RPMI7951 (cell line): Measurements from ENCODE around the gene F7. TPM values are rescaled to one million over a fixed set of nuclear protein-coding genes. Genes with fewer than 3 reads are reported as not detected.

ENCODE experiments used
- DNase-seq: peaks from one replicate; pipeline ENCODE4 v3.0.0-alpha.2; 2012; ENCODE audit warnings: low read depth
- total RNA-seq: library from RNA; depleted of rRNA; stranded (reverse); fragments of >200 nt; shearing (Covaris generic); gene quantifications from 2 replicates; pipeline ENCODE4 v1.2.3, GENCODE V29; 2014

The F7 gene
- total RNA-seq, 1 experiment from 2014 or later = not detected

DNA sequence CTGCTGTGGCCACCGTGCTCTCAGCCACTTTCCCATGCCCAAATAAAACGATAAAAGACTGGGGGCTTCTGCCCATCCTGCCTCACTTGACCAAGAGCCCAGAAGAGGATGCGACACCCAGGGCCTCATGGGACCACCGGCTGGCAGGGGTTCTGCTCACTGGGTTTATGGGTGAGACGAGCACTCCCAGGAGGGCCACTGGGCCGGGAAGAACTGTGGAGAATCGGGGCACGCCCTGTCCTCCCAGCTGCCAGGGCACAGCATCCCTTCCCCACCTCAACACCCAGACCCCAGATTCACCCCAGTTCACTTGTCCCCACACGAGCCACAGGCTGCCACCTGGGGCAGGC is 12.3 kb downstream of the F7 start:
- DNase-seq = no peak

DNA sequence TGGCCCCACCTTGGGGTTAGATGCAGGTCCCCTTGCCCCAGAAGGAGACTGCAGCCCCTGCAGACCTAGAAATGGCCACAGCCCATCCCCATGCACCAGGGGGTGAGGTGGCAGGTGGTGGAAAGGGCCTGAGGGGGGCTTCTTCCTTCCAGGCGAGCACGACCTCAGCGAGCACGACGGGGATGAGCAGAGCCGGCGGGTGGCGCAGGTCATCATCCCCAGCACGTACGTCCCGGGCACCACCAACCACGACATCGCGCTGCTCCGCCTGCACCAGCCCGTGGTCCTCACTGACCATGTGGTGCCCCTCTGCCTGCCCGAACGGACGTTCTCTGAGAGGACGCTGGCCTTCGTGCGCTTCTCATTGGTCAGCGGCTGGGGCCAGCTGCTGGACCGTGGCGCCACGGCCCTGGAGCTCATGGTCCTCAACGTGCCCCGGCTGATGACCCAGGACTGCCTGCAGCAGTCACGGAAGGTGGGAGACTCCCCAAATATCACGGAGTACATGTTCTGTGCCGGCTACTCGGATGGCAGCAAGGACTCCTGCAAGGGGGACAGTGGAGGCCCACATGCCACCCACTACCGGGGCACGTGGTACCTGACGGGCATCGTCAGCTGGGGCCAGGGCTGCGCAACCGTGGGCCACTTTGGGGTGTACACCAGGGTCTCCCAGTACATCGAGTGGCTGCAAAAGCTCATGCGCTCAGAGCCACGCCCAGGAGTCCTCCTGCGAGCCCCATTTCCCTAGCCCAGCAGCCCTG is 12.8 kb downstream of the F7 start:
- DNase-seq = no peak

DNA sequence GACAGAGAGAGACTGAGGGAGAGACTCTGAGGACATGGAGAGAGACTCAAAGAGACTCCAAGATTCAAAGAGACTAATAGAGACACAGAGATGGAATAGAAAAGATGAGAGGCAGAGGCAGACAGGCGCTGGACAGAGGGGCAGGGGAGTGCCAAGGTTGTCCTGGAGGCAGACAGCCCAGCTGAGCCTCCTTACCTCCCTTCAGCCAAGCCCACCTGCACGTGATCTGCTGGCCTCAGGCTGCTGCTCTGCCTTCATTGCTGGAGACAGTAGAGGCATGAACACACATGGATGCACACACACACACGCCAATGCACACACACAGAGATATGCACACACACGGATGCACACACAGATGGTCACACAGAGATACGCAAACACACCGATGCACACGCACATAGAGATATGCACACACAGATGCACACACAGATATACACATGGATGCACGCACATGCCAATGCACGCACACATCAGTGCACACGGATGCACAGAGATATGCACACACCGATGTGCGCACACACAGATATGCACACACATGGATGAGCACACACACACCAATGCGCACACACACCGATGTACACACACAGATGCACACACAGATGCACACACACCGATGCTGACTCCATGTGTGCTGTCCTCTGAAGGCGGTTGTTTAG is 13.7 kb downstream of the F7 start:
- no peak for DNase-seq

DNA sequence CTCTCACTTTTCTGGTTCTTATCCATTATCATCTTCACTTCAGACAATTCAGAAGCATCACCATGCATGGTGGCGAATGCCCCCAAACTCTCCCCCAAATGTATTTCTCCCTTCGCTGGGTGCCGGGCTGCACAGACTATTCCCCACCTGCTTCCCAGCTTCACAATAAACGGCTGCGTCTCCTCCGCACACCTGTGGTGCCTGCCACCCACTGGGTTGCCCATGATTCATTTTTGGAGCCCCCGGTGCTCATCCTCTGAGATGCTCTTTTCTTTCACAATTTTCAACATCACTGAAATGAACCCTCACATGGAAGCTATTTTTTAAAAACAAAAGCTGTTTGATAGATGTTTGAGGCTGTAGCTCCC is 14.2 kb downstream of the F7 start:
- DNase-seq = no peak

DNA sequence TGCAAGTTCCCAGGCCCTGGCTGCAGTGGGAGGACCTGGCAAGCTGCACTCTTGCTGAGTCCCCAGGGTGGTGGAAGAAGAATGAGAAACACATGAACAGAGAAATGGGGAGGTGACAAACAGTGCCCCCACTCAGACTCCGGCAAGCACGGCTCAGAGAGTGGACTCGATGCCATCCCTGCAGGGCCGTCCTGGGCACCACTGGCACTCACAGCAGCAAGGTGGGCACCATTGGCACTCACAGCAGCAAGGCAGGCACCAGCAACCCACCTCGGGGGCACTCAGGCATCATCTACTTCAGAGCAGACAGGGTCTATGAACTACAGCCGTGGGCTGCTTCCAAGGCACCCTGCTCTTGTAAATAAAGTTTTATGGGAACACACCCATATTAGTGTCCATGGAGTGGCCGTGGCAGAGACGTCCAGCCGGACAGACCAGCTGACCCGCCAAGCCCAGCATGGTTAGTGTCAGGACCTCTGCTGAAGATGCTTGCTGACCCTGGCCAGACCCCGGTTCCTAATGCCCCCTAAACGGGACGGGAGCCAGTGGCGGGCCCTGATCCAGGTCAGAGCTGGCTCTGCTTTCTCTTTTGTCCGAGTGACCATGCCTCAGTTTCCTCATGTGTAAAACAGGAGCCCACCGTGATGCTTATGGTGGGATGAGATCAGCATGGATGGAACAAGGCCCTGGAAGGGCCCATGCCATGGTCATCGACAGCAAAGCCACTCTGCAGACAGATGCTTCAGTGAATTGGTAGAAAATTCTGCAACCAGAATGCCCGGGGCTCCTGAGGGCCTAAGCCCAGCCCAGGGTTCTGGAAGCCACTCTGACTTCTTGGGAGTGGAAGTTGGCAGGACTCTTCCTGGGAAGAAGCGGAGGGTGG is 14.9 kb downstream of the F7 start:
- DNase-seq = no peak

DNA sequence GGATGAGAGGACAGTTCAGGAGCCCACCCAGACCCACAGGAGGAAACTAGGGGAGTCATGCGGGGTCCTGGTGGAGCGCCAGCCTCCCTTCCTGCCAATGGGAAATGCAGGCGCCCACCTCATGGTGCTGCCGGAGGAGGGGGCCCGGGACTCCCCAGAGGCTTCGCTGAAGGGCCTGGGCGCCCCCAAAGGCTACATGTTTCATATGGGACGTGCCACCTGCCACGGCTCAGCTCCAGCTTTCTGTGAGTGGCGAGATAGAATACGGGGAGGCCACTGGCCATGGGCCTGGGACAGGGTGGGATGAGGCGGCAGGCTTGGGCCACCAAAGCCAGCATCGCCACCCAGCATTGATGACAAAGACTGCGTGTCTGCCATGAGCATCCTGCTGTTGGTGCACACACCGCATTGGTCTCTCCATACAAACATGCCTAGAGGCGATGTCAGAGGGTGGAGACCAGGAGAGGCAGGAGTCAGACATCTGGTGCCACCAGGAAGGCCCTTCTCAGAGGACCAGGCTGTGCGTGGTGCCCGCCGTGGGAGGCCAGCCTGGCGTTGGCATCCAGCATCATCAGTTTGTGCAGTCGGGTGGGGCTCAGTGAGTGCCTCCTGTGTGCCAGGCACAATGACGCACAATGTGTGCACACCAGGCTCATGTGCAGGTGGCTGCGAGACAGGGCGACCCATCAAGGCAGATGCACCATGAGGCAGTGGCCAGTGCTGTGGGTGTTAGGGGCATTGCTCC is 15.8 kb downstream of the F7 start:
- no peak for DNase-seq

DNA sequence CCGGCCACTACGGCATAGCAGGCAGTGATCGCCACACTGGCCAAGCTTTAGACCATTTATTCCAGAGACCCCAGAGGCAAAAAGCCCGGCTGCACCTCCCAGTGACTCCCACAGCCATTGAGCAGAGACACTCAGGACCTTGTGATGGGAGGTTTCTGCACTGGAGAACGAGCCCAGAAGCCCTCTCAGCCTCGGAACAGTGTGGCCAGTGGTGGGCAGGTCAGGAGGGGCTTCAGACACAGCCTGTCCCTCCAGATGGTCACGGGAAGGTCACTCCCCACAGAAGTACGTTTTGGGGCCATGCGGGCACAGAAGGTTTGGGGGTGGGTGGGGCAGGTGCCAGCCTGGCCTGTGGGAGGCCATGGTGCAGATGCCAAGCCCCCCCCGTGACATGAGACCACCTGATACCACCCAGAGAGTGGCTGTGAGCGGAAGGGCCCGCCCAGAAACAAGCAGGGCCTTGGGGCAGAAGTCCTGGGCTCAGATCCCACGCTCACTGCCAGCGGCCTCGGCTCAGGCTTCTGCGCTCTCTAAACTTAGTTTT is 16.4 kb downstream of the F7 start:
- DNase-seq = no peak

DNA sequence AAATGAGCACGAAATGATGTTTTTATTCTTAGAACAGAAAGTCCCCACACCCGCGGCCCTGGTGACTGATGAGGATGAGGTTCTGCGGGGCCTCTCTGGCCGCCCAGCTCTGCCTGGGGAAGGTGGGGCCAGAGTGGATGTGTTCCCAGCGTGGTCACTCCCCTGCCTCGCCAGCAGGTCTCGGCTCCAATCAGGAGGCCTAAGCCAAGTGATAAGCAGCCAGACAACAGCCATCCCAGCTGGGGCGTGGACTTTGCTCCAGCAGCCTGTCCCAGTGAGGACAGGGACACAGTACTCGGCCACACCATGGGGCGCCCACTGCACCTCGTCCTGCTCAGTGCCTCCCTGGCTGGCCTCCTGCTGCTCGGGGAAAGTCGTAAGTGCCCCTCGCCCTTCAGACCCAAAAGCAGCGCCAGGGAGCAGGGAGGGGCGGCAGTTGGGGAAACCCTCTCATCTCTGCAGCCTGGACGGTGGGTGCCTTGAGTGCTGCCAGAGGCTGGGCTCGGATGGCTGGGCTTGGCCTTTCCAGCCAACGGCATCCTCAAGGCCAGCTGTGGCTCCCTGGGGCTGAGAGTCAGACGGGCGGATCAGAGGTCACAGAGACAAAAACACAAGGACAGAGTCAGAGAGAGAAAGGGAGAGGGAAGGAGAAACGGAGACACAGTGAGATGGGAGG is 17.1 kb downstream of the F7 start, which contains the start of gene F10:
TSS of gene F10 (plus strand) at position 250 of the 676 bp plus-strand sequence. CDS start at position 307, 57 bp downstream.
- no peak for DNase-seq

DNA sequence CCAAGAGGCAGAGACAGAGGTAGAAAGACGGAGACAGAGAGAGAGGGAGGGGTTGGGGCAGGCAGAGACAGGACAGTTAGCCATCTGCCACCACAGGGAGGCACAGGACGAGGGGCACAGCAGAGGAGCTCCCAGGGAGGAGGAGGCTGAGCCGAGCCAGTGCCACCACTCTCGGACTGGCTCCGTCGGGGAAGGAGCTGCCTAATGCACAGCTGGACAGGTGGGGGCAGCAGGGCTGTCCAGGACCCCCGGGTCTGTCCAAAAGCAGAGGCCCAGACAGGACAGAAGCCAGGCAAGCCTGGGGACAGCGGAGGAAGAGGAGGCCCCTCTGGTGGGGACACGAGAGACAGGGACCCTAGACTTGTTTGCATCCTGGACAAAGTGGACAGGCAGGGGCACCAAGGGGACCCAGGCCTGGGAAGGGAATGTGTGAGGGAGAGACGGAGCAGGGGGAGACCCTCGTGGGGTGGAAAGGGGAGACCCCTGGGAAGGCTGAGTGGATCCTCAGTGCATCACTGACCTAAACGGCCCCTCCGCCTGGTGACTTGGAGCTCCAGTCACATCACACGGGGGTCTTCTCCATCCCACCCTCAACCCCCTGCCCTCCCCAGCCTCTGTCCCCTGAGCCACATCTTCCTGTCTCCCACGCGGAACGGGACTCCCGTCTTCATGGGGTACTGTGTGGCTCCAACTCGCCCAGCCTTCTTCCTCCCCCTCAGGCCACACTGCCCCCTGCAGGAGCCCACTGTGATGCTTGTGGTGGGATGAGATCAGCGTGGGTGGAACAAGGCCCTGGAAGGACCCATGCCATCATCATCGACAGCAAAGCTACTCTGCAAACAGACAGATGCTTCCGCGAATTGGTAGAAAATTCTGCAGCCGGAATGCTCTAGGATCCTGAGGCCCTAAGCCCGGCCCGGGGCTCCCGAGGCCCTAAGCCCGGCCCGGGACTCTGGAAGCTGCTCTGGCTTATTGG is 17.9 kb downstream of the F7 start:
- DNase-seq = no peak

DNA sequence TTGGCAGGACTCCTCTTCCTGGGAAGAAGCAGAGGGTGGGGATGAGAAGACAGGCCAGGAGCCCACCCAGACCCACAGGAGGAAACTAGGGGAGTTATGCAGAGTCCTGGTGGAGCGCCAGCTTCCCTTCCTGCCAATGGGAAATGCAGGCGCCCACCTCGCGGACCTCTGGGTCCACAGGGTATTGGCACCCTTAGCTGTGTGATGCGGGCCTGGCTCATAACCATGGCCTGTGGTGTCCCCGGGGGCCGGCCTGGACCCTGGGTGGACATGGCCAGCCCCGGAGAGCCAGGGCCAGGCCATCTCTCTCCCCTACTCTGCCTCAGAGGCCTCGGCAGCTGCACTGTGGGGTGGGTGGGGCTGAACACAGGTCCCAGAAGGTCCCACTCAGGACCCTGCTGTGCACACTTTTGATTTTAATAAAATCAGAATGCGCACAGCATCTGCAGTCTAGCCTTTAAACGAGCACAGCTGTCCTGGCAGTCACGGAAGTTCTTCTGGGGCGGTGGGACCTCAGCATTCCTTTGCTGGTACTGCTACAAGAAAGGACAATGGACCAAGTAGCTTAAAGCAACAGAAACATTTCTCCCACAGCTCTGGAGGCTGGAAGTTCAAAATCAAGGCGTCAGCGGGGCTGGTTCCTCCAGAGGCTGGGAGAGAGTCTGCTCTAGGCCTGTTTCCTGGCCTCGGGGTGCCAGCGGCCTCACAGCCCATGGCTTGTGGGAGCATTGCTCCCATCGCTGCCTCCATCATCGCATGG is 18.8 kb downstream of the F7 start:
- no peak for DNase-seq

DNA sequence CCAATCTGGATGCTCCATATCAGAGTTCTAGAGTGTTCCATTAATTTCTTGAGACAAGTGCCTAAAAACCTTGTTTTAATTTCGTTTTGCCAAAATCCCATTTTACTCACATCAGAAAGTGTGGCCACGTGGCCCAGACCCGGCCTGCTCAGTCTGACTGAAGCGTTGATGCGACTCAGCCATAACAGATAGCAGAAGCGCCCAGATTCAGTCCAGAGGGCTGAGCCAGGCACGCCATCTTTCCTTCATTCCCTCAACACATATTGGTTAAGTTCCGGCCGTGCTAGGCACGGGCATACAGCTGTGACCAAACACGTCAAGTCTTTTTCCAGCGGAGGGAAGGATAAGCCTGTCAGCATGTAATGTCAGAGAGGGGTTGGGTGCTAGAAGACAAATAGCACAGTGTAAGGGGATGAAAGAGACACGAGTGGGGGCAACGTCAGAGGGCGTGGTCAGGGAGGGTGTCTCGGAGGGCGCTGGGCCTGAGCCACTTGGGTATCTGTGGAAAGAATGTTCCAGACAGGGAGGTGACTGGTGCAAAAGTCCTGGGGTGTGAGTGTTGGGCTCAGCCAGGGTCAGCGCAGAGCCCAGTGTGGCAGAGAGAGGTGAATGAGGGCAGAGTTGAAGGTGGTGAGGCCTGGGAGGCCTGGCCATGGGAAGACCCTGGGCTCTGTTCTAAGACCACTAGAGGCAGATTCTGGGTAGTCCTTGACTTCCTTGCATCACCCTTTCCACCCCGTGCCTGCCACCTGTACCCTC is 20.1 kb downstream of the F7 start:
- no peak for DNase-seq

DNA sequence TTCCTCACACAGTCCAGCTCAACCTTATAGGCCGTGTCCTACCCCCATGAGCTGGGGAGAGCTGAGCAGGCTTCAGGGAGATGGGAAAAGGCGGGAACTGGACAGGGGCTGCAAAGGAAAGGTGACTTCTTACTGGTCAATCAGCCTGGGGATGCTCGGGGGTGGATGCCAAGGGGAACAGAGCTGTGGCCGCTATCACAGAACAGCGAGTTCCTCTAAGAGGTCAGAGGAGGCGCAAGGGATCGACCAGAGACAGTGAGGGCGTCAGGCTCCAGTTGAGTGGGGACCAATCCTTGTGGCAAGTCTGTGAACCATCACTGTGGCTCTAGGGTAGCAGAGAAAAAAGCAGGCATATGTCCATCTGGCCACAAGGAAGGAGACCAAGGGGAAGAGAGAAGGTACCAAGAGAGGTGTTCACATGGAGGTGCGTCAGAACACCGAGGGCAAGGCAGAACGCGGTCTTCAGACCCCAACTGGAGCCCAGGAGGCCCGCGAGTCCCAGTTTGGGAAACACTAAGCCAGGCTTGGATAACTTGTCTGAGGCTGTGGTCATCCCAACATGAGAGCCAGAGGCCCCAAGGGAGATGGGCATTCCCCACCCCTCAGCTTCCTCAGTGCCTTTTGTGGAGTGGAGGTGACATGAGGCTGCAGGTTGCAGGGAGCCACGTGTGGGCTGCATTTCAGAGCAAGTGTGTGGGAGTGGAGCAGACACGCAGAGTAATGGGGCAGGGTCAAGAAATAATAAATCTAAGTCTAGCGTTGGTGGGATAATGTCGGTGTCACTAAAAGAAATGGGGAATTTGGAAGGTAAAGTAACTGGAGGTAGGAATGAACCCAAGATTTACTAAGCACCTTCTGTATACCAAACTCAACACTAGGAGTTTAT is 20.9 kb downstream of the F7 start:
- no peak for DNase-seq

DNA sequence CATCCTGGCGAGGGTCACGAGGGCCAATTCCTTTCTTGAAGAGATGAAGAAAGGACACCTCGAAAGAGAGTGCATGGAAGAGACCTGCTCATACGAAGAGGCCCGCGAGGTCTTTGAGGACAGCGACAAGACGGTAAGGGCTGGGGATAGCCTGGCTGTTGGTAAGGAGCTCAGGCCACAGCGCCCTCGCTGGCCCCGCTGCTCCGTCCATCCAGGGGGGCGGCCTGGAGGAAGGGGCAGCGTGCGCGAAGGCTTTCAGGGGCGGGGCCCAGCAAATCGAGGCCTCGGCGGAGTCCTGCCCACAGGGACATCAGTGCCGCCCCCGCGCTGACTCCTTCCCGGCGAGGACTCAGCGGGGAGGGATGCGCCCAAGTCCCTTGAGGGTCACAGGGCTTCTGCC is 23.9 kb downstream of the F7 start:
- no peak for DNase-seq

DNA sequence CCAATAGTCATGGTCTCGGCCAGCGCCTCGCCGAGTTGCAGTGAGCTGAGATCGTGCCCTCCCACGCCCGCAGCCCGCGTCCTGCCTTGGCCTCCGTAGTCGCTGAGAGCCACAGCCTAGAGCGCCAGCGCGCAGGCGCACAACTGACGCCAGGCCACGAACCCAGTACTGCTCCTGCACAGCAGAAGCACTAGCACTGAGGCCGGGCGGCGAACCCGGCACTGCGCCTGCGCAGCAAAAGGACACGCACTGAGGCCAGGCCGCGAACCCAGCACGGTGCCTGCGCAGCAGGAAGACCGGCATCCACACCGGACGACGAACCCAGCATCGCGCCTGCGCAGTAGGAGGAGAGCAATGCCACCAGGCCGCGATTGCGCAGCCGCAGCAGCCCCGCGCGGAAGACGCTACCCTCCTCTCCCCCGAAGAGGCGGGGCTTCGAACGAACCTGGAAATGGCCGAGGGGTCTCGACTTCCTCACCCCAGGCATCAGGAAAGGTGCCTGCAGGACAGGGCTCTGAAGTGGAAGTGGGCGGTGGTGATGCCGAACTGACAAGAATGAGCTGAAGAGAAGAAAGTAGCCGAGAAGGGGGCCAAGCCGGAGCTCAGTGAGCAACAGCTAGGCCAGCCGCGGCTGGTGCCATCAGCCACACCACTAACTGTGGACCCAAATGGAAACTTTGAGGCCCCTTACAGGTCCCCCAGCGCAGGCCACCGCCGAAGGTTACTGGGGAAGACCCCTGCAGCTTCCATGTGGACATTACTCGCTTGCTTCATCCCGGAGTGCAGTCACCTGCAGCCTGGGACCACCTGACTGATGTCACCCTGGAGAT is 24.5 kb downstream of the F7 start:
- DNase-seq = no peak

DNA sequence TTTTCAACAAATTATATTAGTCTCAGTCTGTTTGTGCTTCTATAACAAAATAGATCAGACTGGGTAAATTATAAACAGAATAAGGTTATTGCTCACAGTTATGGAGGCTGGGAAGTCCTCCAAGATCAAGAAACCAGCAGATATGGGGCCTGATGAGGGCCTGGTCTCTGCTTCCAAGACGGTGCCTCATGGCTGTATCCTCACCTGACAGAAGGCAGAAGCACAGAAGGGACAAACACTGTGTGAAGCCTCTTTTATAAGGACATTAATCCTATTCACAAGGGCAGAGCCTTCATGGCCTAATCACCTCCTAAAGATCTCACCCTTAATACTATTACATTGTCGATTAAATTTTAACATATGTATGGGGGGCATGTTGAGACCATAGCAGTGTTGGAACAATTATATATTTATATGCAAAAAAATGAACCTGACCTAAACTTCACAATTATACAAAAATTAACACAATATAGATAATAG is 29.7 kb downstream of the F7 start:
- DNase-seq = no peak

DNA sequence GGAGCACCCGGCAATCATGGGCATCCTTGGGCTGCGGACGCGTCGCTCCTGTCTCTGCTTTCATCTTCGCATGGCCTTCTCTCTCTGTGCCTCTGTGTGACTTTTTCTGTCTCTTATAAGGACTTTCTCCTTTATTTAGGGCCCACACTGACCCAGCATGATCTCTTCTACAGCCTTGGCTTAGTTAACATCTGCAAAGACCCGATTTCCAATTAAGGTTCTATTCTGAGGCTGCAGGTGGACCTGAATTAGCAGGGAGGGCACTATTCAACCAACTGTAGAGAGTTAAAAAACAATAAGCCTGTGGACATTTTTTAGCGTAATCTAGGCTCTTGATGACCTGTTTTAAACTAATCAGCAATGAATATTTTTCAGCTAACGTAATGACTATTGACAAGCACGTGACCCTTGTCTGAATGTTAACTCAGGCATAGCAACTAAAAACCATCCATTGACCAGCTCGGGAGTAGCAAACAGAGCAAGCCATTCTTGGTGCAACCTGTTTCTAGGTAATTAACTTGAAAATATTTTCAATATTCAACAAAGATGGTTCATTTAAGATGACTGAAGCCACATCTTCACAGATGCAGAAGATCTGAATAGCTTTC is 32.2 kb downstream of the F7 start:
- DNase-seq = no peak
